Measurements from ENCODE around the gene MIA.
A peak's percentile ranks its signal among the peaks of the same experiment; 100 is the strongest.
"Not testable (repeated sequence)": the region's sequence is repeated elsewhere in the genome, so short reads cannot be mapped to it uniquely, and the experiment has no call there.

MIA gene

GRCh38 chr19:40809358-40810086 lies 34.2 kb downstream of the MIA start:
- TF ChIP-seq POLR2AphosphoS5 (IDR thresholded peaks at IDR 0.05; ENCODE audit: low read depth): peak; percentile 52; the same call in 1 of the 2 replicates
- TF ChIP-seq GABPA (IDR thresholded peaks at IDR 0.05; ENCODE audit: low read depth): no peak
- TF ChIP-seq SPI1 (IDR thresholded peaks at IDR 0.05; ENCODE audit: borderline replicate concordance, low read depth): no peak
- Histone ChIP-seq H3K27me3 (ENCODE audit: insufficient read depth, poor library complexity, severe bottlenecking) (no peaks in the 10 kb centered on the region), H3K27ac (replicated peaks) (no peak overlapping the region), H3K4me3 (replicated peaks; ENCODE audit: insufficient read depth, low read length) (no peak overlapping the region)
- no peak for DNase-seq (ENCODE audit: low read depth in 1 of 2, low spot score in 1 of 2)

GRCh38 chr19:40810160-40810559 lies 34.8 kb downstream of the MIA start:
- Histone ChIP-seq H3K27me3 (ENCODE audit: insufficient read depth, poor library complexity, severe bottlenecking) (no peaks in the 10 kb centered on the region), H3K27ac (replicated peaks) (no peak overlapping the region), H3K4me3 (replicated peaks; ENCODE audit: insufficient read depth, low read length) (no peak overlapping the region)
- TF ChIP-seq POLR2AphosphoS5 (IDR thresholded peaks at IDR 0.05; ENCODE audit: low read depth) (no peak), GABPA (IDR thresholded peaks at IDR 0.05; ENCODE audit: low read depth) (no peak)
- TF ChIP-seq, protein P1, sequence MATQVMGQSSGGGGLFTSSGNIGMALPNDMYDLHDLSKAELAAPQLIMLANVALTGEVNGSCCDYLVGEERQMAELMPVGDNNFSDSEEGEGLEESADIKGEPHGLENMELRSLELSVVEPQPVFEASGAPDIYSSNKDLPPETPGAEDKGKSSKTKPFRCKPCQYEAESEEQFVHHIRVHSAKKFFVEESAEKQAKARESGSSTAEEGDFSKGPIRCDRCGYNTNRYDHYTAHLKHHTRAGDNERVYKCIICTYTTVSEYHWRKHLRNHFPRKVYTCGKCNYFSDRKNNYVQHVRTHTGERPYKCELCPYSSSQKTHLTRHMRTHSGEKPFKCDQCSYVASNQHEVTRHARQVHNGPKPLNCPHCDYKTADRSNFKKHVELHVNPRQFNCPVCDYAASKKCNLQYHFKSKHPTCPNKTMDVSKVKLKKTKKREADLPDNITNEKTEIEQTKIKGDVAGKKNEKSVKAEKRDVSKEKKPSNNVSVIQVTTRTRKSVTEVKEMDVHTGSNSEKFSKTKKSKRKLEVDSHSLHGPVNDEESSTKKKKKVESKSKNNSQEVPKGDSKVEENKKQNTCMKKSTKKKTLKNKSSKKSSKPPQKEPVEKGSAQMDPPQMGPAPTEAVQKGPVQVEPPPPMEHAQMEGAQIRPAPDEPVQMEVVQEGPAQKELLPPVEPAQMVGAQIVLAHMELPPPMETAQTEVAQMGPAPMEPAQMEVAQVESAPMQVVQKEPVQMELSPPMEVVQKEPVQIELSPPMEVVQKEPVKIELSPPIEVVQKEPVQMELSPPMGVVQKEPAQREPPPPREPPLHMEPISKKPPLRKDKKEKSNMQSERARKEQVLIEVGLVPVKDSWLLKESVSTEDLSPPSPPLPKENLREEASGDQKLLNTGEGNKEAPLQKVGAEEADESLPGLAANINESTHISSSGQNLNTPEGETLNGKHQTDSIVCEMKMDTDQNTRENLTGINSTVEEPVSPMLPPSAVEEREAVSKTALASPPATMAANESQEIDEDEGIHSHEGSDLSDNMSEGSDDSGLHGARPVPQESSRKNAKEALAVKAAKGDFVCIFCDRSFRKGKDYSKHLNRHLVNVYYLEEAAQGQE (IDR thresholded peaks at IDR 0.05; ENCODE audit: insufficient replicate concordance, low read depth): no peak
- DNase-seq (ENCODE audit: low read depth in 1 of 2, low spot score in 1 of 2): no peak

- H3K27me3 ChIP-seq (ENCODE audit: insufficient read depth, poor library complexity, severe bottlenecking); H3K4me3 ChIP-seq (replicated peaks; ENCODE audit: insufficient read depth, low read length): not testable (repeated sequence)
- peak in 1 of 2 experiments; percentile 58 for DNase-seq (ENCODE audit: low read depth in 1 of 2, low spot score in 1 of 2)
- H3K27ac ChIP-seq (replicated peaks): peak overlapping the region; percentile 3; the same call in 1 of the 2 replicates
Measured at GRCh38 chr19:40810649-40811408, 35.5 kb downstream of the MIA start.

DNA sequence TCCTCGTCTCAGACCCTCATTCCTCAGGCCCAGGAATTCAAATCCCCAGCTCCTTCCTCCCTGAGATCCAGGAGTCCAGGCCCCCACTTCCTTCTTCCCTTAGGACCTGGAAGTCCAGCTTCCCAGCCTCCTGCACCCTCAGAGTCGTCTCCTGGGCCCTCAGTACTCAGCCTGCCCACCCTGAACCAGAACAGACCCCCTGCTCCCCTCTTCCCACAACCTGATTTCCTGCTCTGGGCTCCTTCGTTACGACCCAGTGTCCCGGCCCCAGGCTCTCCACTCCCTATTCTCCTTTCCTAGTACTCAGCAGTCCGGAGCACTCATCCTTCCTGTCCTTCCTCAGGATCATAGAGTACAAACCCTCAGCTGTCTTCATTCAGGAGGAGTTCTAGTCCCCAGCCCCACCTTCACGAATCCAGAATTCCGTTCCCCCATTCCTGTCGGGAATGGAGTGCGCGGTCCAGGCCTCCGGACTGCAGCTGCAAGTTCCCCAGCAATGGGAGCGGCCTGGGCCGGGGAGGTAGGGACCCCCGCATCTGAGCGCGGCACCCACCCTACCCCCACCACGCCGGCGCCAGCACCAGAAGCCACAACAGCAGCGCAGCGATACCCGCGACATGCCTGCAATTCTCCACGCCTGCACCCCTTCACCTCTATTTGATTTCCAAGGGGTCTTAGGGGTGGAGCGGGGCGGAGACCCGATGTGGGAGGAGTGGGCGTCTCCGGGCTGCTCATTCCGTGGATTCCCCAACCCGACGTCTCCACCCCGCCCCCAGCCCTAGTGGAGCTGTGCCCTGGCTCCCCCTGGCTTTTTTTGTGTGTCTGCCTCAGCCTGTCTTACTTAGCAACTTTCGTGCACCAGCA lies 36.4 kb downstream of the MIA start:
- H3K27ac ChIP-seq (replicated peaks): peak overlapping the region; percentile 3; the same call in 1 of the 2 replicates
- H3K27me3 ChIP-seq (ENCODE audit: insufficient read depth, poor library complexity, severe bottlenecking): no peaks in the 10 kb centered on the region
- DNase-seq (ENCODE audit: low read depth in 1 of 2, low spot score in 1 of 2): no peak
- no peak overlapping the region for H3K4me3 ChIP-seq (replicated peaks; ENCODE audit: insufficient read depth, low read length)
- TF ChIP-seq, protein P1 (IDR thresholded peaks at IDR 0.05; ENCODE audit: insufficient replicate concordance, low read depth): no peak
- no peak for TF ChIP-seq POLR2AphosphoS5 (IDR thresholded peaks at IDR 0.05; ENCODE audit: low read depth)
- no peak for TF ChIP-seq CTCF (IDR thresholded peaks at IDR 0.05; ENCODE audit: insufficient read depth, low read length)
- no peak for TF ChIP-seq GABPA (IDR thresholded peaks at IDR 0.05; ENCODE audit: low read depth)
- TF ChIP-seq SPI1 (IDR thresholded peaks at IDR 0.05; ENCODE audit: borderline replicate concordance, low read depth): no peak

GRCh38 chr19:40812571-40812970 lies 37.2 kb downstream of the MIA start:
- not testable (repeated sequence) for H3K4me3 ChIP-seq (replicated peaks; ENCODE audit: insufficient read depth, low read length); H3K27ac ChIP-seq (replicated peaks); H3K27me3 ChIP-seq (ENCODE audit: insufficient read depth, poor library complexity, severe bottlenecking); DNase-seq (ENCODE audit: low read depth in 1 of 2, low spot score in 1 of 2)

Data from HL-60 (cell line).